HG02623 (cell line): ENCODE results near the gene CDCA5.
A peak's percentile ranks its signal among the peaks of the same experiment; 100 is the strongest.
"Not testable (repeated sequence)": the region's sequence is repeated elsewhere in the genome, so short reads cannot be mapped to it uniquely, and the experiment has no call there.

ENCODE experiments used
- ATAC-seq: cut with Tn5 transposase; IDR thresholded peaks from one replicate; pipeline ENCODE4 v1.9.1; 2021; ENCODE audit warnings: moderate library complexity; ENCODE audit not compliant: unreplicated experiment

Gene CDCA5

DNA sequence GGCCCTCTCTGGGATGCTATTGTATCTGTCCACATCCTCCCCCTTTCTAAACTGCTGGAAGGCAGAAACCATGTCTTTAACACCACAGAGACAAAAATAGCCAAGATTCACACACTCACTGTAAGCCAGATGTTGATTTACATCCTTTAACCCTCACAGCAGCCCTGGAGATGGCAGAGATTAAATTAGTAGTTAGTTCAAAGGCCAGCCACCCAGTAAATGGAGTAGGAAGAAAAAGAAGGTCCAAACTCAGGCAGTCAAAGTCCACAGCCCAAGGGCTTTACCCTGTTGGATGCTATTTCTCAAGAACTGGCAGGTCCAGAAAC lies 35.8 kb upstream of the CDCA5 start:
- no peak for ATAC-seq

DNA sequence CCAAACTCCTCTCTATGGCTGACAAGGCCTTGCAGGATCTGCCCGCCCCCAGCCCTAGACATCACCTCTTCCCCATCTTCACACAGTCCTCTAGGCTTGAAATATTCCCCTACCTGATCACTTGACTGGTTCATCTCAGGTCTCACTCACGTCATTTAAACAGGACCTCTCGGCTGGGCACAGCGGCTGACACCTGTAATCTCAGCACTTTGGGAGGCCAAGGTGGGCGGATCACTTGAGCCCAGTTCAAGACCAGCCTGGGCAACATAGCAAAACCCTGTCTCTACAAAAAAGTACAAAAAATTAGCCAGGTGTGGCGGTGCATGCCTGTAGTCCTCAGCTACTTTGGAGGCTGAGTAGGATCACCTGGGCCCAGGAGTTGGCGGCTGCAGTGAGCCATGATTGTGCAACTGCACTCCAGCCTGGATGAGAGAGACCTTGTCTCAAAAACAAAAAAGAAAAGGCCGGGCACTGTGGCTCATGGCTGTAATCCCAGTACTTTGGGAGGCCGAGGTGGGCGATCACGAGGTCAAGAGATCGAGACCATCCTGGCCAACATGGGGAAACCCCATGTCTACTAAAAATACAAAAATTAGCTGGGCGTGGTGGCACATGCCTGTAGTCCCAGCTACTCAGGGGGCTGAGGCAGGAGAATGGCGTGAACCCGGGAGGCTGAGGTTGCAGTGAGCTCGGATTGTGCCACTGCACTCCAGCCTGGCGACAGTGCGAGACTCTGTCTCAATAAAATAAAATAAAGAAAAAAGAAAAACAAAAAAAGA lies 35.2 kb upstream of the CDCA5 start:
- not testable (repeated sequence) for ATAC-seq

DNA sequence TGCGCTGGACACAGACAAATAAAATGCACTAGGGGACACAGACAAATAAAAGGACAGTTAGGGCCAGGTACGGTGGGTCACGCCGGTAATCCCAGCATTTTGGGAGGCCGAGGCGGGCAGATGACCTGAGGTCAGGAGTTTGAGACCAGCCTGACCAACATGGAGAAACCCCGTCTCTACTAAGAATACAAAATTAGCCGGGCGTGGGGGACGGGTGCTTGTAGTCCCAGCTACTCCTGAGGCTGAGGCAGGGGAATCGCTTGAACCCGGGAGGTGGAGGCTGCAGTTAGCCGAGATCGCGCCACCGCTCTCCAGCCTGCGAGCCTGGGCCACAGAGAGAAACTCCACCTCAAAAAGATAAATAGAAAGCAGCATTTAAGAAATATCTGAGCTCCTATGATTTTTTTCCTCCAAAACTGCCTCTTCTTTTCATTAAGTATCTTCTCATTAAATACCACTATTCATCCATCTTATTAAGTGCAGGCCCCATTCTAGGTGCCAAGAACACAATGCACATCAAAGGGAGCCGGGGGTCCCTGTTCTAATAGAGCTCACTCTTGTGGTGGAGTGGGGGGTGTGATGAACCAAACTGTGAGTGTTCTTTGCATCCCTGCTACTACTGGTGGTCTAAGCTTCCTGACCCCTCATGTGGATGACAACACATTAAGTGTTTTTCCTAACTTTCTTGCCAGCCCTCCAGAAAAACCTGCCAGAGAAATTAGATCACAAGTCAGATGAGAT lies 34.4 kb upstream of the CDCA5 start:
- ATAC-seq, result no peak

DNA sequence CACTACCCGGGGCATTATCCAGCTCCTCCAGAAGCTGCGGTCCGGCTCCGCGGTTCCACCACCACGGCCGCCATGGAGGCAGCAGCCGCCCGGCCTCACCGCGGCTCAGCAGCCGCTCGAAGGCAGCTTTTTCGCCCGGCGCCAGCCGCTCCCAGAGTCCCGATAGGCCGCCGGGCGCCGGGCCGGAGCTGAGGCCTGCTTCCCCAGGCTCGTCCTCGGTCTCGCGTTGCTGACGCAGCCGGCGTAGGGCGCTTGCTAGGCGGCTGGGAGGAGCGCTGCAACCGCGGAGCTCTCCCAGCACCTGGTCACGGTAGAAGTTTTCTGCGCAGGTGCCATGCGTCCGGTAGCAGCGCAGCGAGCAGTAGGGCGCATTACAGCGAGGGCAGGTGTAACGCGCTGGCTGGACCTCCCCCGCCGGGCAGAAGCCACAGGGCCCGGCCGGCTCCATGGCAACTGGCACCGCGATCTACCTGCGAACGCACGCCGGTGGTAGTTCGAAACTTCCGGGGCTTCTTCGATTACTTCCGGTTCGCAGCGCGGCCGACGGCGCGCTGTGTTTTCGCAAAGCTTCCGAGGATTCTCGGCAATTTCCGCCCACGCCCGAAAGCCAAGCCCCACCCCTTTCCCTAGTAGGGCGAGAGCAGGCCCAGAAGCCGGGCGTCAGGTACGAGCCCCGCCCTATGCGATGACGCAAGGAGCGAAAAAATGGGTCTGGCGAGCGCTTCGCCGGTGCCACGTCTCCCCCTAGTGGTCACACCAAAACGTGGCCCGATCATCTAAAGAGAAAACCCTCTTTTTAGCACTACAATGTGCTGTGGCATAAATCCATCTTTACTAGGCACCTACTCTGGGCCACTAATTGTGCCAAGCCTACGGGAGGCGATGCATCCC lies 33.6 kb upstream of the CDCA5 start, which contains the start of gene ZNHIT2:
ZNHIT2 (minus strand) TSS at position 496 of the 891 bp plus-strand sequence; CDS start at position 448, 48 bp downstream.
- peak; percentile 60 for ATAC-seq

DNA sequence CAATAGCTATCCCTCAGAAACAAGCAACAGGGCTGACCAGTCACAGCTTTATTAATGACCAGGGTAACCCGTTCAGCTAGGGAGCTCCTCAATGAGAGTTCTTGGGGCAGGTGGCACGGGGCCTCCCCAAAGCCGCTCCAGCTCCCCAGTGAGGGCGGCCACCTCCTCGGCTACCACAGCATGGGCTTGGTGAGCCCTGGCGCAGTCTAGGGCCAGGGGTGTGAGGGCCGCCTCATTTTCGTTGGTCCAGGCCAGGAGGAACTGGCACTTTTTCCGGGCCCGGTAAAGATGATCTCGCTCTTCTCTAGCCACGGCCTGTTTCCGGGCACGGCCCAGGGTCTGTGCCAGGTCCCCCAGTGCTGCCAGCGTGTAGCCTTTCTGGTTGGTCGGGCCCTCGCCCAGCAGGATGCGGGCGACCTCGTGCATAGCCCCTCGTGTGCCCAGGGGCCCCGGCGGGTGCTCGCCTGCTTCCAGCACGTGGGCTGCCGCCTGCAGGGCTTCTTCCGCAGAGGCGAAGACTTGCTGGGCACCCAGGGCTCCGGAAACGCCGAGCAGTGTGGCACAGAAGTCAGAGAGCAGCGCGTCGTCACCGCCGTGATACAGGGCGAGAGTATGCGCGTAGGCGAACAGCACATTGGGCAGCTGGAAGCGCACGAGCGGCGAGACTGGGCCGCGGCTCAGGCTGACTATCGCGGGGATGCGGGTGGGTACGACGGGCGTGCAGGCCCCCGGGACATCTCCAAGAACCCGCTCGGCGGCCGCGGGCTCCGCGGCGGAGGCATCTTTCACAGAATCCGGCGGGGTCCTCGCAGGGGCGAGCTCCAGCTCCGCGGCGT lies 32.7 kb upstream of the CDCA5 start:
- ATAC-seq, result no peak

DNA sequence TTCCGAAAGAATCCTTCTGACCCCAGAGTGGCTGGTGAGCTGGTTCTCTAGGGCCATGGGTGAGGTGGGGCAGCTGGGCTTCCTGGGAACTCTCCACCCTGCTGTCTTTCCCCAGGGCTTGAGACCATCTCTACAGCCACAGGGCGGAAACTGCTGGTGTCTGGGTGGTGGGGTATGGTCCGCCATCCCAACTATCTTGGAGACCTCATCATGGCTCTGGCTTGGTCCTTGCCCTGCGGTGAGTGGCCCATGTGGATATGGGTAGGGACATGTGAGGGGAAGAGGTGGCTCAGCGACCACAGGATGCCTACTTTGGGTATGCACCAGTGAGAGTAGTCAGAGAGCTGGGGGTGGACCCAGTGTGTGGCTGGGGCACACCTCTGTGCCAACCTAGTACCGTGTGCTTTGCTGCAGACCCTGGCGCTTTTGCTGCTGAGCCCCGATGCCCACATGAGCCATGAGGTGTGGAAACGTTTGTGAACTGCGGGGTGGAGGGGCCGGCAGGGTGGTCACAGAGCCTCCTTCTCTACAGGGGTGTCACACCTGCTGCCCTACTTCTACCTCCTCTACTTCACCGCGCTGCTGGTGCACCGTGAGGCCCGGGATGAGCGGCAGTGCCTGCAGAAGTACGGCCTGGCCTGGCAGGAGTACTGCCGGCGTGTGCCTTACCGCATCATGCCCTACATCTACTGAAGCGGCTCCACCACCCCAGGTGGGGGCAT lies 31.7 kb upstream of the CDCA5 start:
- ATAC-seq, result no peak

DNA sequence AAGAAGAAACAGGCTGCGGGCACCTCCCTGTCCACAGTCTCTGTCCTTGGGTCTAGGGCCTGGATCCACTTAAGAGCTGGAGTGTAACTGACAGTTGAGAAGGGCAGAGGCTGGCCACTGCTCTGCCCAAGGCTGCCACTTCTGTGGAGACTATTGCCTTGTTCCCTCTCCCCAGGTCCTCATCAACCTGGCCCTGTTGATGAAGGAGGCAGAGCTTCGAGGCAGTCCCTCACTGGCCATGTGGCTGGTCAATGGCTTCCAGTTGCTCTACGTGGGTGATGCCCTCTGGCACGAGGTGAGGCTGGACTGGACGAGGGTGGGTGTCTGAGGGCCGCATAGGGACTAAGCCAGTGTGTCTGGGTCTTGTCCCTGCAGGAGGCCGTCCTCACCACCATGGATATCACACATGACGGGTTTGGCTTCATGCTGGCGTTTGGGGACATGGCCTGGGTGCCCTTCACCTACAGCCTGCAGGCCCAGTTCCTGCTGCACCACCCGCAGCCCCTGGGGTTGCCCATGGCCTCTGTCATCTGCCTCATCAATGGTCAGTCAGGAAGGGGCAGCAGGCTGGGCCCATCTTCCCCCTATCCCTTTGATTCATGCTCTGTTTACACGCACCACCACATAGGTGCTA lies 30.8 kb upstream of the CDCA5 start:
- no peak for ATAC-seq

DNA sequence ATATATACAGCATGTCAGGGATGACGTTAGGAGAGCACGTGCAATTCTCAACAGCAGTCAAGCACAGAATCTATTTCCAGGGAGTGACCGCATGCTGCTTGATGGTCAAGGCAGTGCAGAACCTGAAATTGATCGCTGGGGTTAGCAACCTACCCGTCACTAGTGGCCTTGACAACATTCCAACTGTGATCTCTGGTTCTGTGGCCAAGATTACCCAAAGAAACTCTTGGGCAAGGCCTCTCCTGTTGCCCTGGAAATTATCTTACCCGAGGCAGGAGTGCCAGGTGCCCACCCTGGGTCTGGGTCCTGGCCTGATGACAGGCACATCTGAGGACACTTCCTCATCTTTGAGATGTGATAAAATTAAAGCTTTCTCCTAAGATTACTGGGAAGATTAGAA lies 30.0 kb upstream of the CDCA5 start:
- ATAC-seq, result no peak

DNA sequence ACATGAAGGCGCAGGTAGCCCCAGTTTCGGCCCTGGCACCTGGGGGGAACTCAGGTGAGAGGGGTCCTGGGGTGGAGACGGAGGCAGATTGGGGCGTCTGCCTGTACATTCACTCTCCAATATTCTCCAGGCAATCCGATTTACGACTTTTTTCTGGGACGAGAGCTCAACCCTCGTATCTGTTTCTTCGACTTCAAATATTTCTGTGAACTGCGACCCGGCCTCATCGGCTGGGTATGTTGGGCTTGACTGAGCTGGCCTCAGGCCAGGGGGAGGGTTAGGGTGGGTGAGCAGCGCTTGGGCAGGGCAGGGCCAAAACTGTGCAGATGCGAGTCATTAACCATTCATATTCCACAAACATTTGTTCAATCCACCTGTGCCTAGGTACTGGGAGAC lies 29.5 kb upstream of the CDCA5 start:
- ATAC-seq, result no peak

DNA sequence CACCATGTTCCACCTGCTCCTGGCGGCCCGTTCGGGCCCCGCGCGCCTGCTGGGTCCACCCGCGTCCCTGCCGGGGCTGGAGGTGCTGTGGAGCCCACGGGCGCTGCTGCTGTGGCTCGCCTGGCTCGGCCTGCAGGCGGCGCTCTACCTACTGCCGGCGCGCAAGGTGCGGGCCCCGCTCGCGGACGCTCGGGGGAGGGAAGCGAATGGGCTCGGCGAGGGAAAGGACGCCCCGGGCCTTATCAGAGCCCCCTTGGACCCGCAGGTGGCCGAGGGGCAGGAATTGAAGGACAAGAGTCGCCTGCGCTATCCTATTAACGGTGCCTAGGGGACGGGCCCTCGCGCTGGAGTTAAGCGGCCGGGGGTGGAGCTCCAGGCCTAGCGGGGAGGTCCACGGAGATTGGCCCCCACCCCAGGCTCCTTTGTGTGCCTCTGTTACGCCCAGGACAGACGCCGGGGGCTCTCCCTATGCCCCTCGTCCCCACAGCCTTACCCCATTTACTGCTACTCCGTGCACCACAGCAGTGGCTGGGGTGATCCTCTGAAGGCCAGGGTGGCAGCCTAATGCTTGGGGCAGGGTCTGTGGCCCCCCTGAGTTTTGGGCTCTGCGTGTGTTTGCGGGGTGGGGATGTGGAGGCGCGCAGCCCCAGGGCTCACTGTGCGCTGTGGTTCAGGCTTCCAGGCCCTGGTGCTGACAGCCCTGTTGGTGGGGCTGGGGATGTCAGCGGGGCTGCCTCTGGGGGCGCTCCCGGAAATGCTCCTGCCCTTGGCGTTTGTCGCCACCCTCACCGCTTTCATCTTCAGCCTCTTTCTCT lies 28.9 kb upstream of the CDCA5 start:
- peak; percentile 29 for ATAC-seq

DNA sequence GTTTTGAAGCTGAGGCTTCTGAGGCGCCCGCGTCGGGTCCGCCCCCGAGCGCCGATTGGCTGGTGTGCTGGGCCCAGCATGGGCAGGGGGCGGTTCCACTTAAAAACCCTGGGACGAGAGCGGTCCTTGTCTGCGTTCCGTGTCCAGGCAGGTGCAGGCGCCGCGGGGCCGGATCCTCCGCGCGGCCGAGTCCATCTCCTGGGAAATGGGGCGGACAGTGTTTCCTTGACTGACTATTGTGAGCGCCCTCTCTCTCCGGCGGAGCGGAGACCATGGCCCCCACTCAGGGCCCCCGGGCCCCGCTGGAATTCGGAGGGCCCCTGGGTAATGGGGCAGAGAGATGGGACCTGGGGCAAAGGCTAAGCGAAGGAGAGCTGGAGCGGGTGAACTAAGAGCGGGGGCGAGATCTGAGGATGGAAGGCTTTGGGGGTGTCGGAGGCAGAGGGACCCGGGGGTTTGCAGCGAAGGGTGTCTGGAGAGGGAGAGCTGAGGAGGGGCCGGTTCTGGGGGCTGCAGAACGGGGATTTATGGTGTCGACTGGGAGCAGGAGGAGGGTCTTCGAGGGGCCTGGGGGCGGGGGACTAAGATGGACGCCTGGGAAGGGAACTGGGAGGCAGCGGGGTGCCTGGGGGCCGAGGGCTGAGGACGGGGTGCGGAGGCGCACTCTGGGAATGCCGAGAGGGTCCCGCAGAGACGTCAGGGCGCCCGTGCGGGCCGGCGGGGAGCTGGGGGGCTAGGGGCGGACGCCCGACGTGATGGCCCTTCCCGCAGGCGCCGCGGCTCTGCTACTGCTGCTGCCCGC lies 28.1 kb upstream of the CDCA5 start, which contains the start of gene TM7SF2:
TM7SF2 (plus strand) TSS at position 129 of the 802 bp plus-strand sequence; CDS start at position 273, 144 bp downstream.
- ATAC-seq, result peak; percentile 70

DNA sequence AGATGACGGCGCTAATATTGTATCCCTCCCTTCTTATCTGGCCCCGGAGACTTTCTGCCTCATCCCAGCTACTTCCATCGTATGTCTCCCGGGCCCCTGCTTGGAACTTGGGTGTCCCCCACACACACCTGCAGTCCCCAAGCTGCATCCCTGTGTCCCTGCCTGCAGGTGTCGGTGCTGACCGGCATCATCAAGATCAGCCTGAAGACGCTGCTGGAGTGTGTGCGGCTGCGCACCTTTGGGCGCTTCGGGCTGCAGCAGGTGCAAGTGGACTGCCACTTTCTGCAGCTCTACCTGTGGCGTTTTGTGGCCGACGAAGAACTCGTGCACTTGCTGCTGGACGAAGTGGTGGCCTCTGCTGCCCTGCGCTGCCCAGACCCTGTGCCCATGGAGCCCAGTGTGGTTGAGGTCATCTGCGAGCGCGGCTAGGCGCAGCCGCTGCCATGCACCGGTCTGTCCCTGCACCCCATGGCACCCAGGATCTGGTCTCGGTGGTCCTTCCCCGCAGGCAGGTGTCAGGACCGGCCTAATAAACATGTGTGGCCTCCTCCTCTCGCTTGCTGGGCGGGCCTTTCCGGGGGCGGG lies 27.4 kb upstream of the CDCA5 start:
- ATAC-seq, result no peak

DNA sequence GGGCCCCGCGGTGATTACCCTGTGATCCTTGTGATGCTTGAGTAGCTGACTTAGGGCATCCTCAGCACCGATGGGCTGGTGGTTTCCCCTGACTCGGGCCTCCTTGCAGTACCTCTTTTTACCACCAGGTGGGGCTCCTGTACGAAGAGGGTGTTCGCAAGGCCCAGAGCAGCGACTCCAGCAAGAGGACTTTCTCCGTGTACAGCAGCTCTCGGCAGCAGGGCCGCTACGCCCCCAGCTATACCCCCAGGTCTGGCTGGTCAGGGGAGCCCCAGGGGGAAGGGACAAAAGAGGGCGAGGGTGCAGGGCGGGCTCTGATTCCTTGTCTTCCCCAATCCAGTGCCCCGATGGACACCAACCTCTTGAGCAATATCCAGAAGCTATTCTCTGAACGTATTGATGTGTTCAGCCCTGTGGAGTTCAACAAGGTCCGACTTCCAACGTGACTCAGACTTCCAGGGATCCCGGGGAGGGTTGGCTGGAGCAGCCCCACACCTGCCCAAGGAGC lies 26.6 kb upstream of the CDCA5 start:
- ATAC-seq, result no peak

DNA sequence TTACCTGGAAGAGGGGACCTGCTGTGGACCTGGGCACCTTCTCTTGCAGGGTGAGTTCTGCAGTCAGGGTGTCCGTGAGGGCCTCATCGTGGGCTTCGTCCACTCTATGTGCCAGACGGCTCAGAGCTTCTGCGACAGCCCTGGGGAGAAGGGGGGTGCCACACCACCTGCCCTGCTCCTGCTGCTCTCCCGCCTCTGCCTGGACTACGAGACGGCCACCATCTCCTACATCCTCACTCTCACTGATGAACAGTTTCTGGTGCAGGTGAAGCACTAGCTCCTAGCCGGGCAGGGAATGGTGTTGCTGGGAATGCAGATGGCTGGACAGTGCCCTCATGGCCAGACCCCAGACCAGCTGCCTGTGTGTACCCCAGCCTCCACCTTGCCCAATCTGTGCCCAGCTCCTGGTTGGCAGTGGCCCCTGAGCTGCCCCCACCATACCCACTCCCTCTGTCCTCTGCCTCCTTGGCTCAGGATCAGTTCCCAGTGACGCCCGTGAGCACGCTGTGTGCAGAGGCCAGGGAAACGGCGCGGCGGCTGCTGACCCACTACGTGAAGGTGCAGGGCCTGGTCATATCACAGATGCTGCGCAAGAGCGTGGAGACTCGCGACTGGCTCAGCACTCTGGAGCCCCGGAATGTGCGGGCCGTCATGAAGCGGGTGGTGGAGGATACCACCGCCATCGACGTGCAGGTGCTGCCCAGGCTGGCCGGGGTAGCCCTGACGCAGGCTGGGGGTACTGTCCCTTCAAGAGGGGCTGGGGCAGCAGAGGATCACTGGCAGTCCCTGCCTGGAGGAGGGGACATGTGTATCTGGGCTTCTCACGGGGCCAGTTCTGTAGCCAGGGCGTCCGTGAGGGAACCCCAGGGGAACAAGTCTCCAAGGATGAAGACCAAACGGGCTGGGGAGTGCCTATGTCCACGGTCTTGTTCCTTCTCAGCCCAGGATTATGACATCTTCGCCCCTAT lies 25.7 kb upstream of the CDCA5 start:
- ATAC-seq, result no peak

DNA sequence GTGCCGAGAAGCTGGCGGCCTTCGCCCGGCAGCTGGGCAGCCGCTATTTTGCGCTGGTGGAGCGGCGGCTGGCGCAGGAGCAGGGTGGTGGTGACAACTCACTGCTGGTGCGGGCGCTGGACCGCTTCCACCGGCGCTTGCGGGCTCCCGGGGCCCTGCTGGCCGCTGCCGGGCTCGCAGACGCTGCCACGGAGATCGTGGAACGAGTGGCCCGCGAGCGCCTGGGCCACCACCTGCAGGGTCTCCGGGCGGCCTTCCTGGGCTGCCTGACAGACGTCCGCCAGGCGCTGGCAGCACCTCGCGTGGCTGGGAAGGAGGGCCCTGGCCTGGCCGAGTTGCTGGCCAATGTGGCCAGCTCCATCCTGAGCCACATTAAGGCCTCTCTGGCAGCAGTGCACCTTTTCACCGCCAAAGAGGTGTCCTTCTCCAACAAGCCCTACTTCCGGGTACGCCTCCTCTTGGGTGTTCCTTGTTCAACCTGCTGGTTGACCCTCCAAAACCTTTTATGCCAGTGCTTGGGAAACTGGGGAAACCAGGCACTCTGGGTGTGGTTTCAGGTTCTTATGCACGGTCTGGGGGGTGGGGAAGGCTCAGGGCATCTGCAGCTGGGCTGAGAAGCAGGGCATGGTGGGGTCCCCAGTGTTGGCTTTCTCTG lies 24.8 kb upstream of the CDCA5 start:
- ATAC-seq, result no peak
